Stomach (tissue), 4 donors: ENCODE measurements around the gene C20orf173.

Source experiments
- POLR2A ChIP-seq, 4 donors: fragments of 450-650 bp; IDR thresholded peaks; one replicate each; pipeline ENCODE4 v1.6.1; 2016; ENCODE audit warnings: antibody characterized with exemption in 4 of 4, control low read depth in 2 of 4, mild to moderate bottlenecking in 1 of 4, moderate library complexity in 1 of 4
- TF ChIP-seq, protein P1 (sequence below), 7 experiments: fragments of 450-650 bp in 4 of 7; fragments of 200-600 bp in 3 of 7; sonication (generic) in 3 of 7; IDR thresholded peaks; one replicate each; pipeline ENCODE4 v1.5.1; 2016 to 2019; ENCODE audit warnings: antibody characterized with exemption in 7 of 7, control low read depth in 2 of 7, mild to moderate bottlenecking in 1 of 7

- TF ChIP-seq POLR2A (IDR thresholded peaks at IDR 0.05): no peak
- TF ChIP-seq, protein P1, sequence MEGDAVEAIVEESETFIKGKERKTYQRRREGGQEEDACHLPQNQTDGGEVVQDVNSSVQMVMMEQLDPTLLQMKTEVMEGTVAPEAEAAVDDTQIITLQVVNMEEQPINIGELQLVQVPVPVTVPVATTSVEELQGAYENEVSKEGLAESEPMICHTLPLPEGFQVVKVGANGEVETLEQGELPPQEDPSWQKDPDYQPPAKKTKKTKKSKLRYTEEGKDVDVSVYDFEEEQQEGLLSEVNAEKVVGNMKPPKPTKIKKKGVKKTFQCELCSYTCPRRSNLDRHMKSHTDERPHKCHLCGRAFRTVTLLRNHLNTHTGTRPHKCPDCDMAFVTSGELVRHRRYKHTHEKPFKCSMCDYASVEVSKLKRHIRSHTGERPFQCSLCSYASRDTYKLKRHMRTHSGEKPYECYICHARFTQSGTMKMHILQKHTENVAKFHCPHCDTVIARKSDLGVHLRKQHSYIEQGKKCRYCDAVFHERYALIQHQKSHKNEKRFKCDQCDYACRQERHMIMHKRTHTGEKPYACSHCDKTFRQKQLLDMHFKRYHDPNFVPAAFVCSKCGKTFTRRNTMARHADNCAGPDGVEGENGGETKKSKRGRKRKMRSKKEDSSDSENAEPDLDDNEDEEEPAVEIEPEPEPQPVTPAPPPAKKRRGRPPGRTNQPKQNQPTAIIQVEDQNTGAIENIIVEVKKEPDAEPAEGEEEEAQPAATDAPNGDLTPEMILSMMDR (IDR thresholded peaks at IDR 0.05): no peak
Measured at GRCh38 chr20:35560105-35560511, 30.7 kb upstream of the C20orf173 start.
